Ammon's horn (tissue), 1 donor: ENCODE results near the gene STRIT1.

Experiments
- DNase-seq: peaks from one replicate; pipeline ENCODE4 v3.0.0-alpha.2; 2016; ENCODE audit warnings: low spot score

Gene STRIT1

GRCh38 chr3:155293516-155293915 lies at the start of gene STRIT1:
STRIT1 (minus strand) TSS chr3:155293683.
- DNase-seq: no peak

GRCh38 chr3:155342344-155342743 lies 48.9 kb upstream of the STRIT1 start:
- DNase-seq: peak; percentile 50

GRCh38 chr3:155339052-155339451 lies 45.6 kb upstream of the STRIT1 start:
- no peak for DNase-seq

GRCh38 chr3:155335724-155336354 lies 42.4 kb upstream of the STRIT1 start:
- no peak for DNase-seq

GRCh38 chr3:155334914-155335723 lies 41.6 kb upstream of the STRIT1 start:
- DNase-seq: peak; percentile 21

- no peak for DNase-seq
These were observed 40.9 kb upstream of the STRIT1 start for GRCh38 chr3:155334215-155334913.

- DNase-seq: no peak
These were observed 39.2 kb upstream of the STRIT1 start for GRCh38 chr3:155332716-155333115.

GRCh38 chr3:155331078-155331477 lies 37.6 kb upstream of the STRIT1 start:
- DNase-seq: no peak

- DNase-seq: no peak
These were observed 36.9 kb upstream of the STRIT1 start for GRCh38 chr3:155330370-155330769.

GRCh38 chr3:155329513-155330048 lies 36.1 kb upstream of the STRIT1 start:
- no peak for DNase-seq

- no peak for DNase-seq
These were observed 34.4 kb upstream of the STRIT1 start for GRCh38 chr3:155327871-155328270.

GRCh38 chr3:155327430-155327829 lies 33.9 kb upstream of the STRIT1 start:
- no peak for DNase-seq

GRCh38 chr3:155326901-155327300 lies 33.4 kb upstream of the STRIT1 start:
- DNase-seq: no peak

GRCh38 chr3:155326244-155326643 lies 32.8 kb upstream of the STRIT1 start:
- DNase-seq: no peak

GRCh38 chr3:155325263-155325835 lies 31.9 kb upstream of the STRIT1 start:
- no peak for DNase-seq

GRCh38 chr3:155323063-155323666 lies 29.7 kb upstream of the STRIT1 start:
- DNase-seq: peak; percentile 78

GRCh38 chr3:155321418-155321817 lies 27.9 kb upstream of the STRIT1 start:
- no peak for DNase-seq

- no peak for DNase-seq
These were observed 27.5 kb upstream of the STRIT1 start for GRCh38 chr3:155320934-155321333.

- no peak for DNase-seq
These were observed 25.3 kb upstream of the STRIT1 start for GRCh38 chr3:155318740-155319139.

GRCh38 chr3:155317211-155317610 lies 23.7 kb upstream of the STRIT1 start:
- DNase-seq: no peak

GRCh38 chr3:155316426-155316825 lies 22.9 kb upstream of the STRIT1 start:
- DNase-seq: no peak

GRCh38 chr3:155313916-155314315 lies 20.4 kb upstream of the STRIT1 start:
- DNase-seq: no peak
